Bronchial epithelial cell (primary cell): ENCODE data around the gene HOXB8. TPM values are rescaled to one million over a fixed set of nuclear protein-coding genes. Genes with fewer than 3 reads are reported as not detected.

Experiments
- DNase-seq: peaks from one replicate; pipeline ENCODE4 v3.0.0-alpha.2; 2010; ENCODE audit warnings: low read depth
- FAIRE-seq: peaks from 2 replicates; lab custom pipeline; 2011; peaks lifted over from hg19 to GRCh38; lab: Jason Lieb, UNC
- H3K27me3 ChIP-seq: 2 replicates; pipeline ENCODE4 v1.5.1; 2011; ENCODE audit warnings: low read length; ENCODE audit not compliant: control insufficient read depth, insufficient read depth
- H3K36me3 ChIP-seq: 2 replicates; pipeline ENCODE4 v1.5.1; 2011; ENCODE audit warnings: low read length; ENCODE audit not compliant: control insufficient read depth, insufficient read depth
- H3K4me3 ChIP-seq: 2 replicates; pipeline ENCODE4 v1.5.1; 2011; ENCODE audit warnings: mild to moderate bottlenecking, low read depth, low read length, control low read depth
- CTCF ChIP-seq: IDR thresholded peaks from 2 replicates; pipeline ENCODE4 v1.5.1; 2011; ENCODE audit warnings: mild to moderate bottlenecking, moderate library complexity, low read length, control low read depth, inconsistent platforms; ENCODE audit not compliant: insufficient read depth, severe bottlenecking
- total RNA-seq: library from RNA; depleted of rRNA; stranded (reverse); fragments of >200 nt; gene quantifications from 2 replicates; pipeline ENCODE4 v1.2.1, GENCODE V29; 2014

Gene HOXB8
- total RNA-seq, 1 donor from 2014 or later, result not detected

GRCh38 chr17:48592057-48592514 lies 23.0 kb downstream of the HOXB8 start:
- FAIRE-seq (no peak), DNase-seq (no peak)
- no peak overlapping the region for H3K4me3 ChIP-seq
- H3K27me3 ChIP-seq, result peaks cover 84% of the 10 kb centered on the region
- H3K36me3 ChIP-seq, result no peaks in the 10 kb centered on the region
- no peak for TF ChIP-seq CTCF

- H3K4me3 ChIP-seq, result no peak overlapping the region
- no peaks in the 10 kb centered on the region for H3K36me3 ChIP-seq
- H3K27me3 ChIP-seq, result peaks cover 84% of the 10 kb centered on the region
- no peak for TF ChIP-seq CTCF
- FAIRE-seq (no peak), DNase-seq (no peak)
These were observed 23.6 kb downstream of the HOXB8 start for GRCh38 chr17:48591255-48592056.

GRCh38 chr17:48590607-48591161 lies 24.4 kb downstream of the HOXB8 start:
- Histone ChIP-seq H3K36me3 (no peaks in the 10 kb centered on the region), H3K27me3 (peaks cover 84% of the 10 kb centered on the region), H3K4me3 (no peak overlapping the region)
- DNase-seq (no peak), FAIRE-seq (no peak)
- no peak for TF ChIP-seq CTCF

GRCh38 chr17:48589831-48590606 lies 25.1 kb downstream of the HOXB8 start, which contains the start of gene HOXB3:
Gene HOXB3, minus strand, starts transcription at chr17:48590241. Its CDS starts 37,767 bp downstream, at chr17:48552474.
- no peak for FAIRE-seq
- no peak for TF ChIP-seq CTCF

GRCh38 chr17:48589060-48589830 lies 25.8 kb downstream of the HOXB8 start:
- Histone ChIP-seq H3K36me3 (no peaks in the 10 kb centered on the region), H3K4me3 (no peak overlapping the region), H3K27me3 (peaks cover 79% of the 10 kb centered on the region)
- DNase-seq (no peak), FAIRE-seq (no peak)
- no peak for TF ChIP-seq CTCF

More at GRCh38 chr17:48589831-48590606, 25.1 kb downstream of the HOXB8 start, which contains the start of gene HOXB3:
- no peaks in the 10 kb centered on the region for H3K36me3 ChIP-seq
- no peak for DNase-seq
- H3K4me3 ChIP-seq, result no peak within 1 kb of the TSS
- H3K27me3 ChIP-seq, result peaks cover 82% of the 10 kb centered on the region
